ENCODE results near the gene IP6K3.

Gene IP6K3

DNA sequence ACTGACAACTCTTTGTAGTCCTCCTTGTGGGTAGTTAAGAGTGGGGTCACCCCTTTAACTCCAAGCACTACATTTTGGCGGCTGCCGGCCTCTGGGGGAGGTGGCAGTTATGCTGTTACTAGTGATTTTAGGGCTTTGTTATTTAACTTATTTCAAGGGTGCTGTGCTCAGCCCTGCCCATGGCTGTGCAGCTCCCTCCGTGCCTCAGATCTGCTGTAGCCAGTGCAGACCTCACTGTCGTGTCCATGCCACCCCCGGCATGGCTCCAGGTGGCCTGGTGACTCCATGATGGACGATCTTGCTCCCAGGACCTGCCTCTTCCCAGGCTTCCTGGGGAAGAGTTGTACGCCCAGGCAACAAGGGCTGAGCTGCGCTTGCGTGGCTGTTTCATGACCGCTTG lies 50.6 kb downstream of the IP6K3 start:
- TF ChIP-seq, protein P1, sequence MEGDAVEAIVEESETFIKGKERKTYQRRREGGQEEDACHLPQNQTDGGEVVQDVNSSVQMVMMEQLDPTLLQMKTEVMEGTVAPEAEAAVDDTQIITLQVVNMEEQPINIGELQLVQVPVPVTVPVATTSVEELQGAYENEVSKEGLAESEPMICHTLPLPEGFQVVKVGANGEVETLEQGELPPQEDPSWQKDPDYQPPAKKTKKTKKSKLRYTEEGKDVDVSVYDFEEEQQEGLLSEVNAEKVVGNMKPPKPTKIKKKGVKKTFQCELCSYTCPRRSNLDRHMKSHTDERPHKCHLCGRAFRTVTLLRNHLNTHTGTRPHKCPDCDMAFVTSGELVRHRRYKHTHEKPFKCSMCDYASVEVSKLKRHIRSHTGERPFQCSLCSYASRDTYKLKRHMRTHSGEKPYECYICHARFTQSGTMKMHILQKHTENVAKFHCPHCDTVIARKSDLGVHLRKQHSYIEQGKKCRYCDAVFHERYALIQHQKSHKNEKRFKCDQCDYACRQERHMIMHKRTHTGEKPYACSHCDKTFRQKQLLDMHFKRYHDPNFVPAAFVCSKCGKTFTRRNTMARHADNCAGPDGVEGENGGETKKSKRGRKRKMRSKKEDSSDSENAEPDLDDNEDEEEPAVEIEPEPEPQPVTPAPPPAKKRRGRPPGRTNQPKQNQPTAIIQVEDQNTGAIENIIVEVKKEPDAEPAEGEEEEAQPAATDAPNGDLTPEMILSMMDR (IDR thresholded peaks at IDR 0.05; ENCODE audit: low read depth, low read length, missing control alignments) = no peak
- H3K4me3 ChIP-seq (replicated peaks; ENCODE audit: low read depth, low read length) = no peak overlapping the region
- no peak for DNase-seq (ENCODE audit: extremely low read depth, low read depth)

- no peak overlapping the region for H3K4me3 ChIP-seq (replicated peaks; ENCODE audit: low read depth, low read length)
- TF ChIP-seq, protein P1 (IDR thresholded peaks at IDR 0.05; ENCODE audit: low read depth, low read length, missing control alignments) = no peak
- DNase-seq (ENCODE audit: extremely low read depth, low read depth) = no peak
These were observed 51.2 kb downstream of the IP6K3 start for GRCh38 chr6:33695451-33695887.

DNA sequence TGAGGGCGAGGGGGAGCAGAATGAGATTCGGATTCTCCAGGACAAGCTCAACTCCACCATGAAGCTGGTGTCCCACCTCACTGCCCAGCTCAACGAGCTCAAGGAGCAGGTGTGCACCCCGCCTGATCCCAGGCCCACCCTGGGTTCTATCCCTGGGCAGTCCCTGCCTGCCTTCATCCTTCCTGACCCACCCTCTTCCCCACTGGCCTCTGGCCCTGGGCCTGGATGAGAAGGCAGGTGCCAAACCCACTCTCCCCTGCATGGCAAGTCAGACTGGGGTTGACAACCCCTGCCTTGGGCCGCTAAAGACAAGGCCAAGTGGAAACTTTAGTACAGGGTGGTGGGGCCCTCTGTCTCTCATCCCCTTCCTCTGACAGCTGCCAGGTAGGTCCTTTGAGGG lies 51.7 kb downstream of the IP6K3 start:
- TF ChIP-seq, protein P1 (IDR thresholded peaks at IDR 0.05; ENCODE audit: low read depth, low read length, missing control alignments) = no peak
- H3K4me3 ChIP-seq (replicated peaks; ENCODE audit: low read depth, low read length) = no peak overlapping the region
- no peak for DNase-seq (ENCODE audit: extremely low read depth, low read depth)

DNA sequence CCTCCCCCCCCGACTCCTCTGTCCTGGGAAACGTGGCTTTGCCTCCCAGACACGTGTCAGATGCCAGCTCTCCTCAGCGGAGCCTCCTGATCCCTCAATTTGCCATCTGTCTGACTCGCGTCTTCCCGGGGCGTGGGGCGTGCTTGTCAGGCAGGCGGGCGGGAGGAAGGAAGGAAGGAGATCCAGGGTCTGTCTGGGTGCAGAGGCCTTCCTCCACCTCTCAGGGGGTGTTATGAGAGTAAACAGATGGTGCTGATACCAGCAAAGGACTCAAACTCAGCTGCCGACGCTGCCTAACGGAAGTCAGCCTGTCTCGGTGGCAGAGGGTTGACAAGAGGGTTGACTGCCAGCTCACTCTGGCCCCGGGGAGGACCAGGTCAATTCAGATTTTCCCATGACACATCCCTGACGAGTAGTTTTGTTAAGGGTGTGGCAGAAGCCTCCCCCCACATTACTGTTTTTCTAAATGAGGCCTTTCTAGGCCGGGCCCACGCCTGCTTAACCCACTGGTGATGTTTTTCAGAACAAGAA lies 52.2 kb downstream of the IP6K3 start:
- no peak overlapping the region for H3K4me3 ChIP-seq (replicated peaks; ENCODE audit: low read depth, low read length)
- TF ChIP-seq, protein P1 (IDR thresholded peaks at IDR 0.05; ENCODE audit: low read depth, low read length, missing control alignments) = no peak
- no peak for DNase-seq (ENCODE audit: extremely low read depth, low read depth)

DNA sequence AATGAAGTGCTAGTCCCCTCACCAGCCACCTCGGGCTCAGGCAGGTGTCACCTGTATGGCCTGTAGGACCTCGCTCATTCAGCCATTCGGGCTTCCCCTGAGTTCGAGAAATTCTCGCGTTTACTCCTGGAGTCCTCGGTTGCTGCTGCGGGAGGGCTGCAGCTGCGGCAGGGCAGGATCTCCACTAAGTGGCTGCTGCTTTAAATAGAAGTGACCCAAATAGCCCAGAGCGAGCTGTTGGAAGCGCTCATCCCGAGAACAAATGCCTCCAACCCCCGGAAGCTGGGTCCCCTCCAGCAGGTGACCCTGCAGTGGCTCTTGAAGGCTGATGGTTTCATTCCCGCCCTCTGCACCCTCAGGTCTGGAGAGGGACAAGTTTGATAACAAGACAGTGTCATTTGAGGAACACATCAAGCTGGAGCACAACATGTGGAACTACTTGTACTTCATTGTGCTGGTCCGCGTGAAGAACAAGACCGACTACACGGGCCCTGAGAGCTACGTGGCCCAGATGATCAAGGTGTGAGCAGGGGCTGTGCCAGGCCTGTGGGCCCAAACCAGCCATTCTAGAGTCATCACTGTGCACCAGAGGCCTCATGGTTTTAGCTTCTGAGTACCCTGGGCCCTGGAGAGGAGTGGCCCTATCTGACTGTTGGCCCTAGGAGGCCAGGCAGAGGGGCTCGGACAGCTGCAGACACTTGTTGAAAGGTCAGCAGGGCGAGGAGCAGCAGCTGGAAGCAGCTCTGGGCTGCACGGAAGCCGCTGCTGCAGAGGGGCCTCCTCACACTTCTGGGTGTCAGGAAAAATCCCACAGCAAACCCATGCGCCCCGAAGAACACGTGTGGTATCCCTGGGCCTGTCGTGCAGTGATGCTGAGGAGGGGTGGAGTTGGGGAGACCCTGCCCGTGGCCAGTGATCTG lies 53.3 kb downstream of the IP6K3 start:
- DNase-seq (ENCODE audit: extremely low read depth, low read depth) = no peak
- H3K4me3 ChIP-seq (replicated peaks; ENCODE audit: low read depth, low read length) = no peak overlapping the region
- TF ChIP-seq, protein P1 (IDR thresholded peaks at IDR 0.05; ENCODE audit: low read depth, low read length, missing control alignments) = no peak

DNA sequence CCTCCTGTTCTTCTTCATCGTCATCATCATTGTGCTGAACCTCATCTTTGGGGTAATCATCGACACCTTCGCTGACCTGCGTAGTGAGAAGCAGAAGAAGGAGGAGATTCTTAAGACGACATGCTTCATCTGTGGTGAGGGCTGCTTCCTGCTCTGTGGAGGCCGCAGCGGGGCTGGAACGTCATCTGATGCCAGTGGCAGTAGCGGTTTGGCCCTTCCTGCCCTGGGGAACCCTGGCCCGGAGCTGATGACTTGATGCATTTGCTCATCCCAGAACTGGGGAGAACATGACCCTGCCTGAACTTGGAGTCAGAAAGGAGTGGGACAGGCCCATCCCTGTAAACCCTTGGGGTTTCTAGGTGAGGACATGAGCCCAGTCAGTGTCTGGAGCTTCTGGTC lies 53.9 kb downstream of the IP6K3 start:
- no peak for DNase-seq (ENCODE audit: extremely low read depth, low read depth)
- TF ChIP-seq, protein P1 (IDR thresholded peaks at IDR 0.05; ENCODE audit: low read depth, low read length, missing control alignments) = no peak
- no peak overlapping the region for H3K4me3 ChIP-seq (replicated peaks; ENCODE audit: low read depth, low read length)

Measured in HFF-Myc (cell line).